ENCODE results near the gene OR5K4.
"Not testable (repeated sequence)": the region's sequence is repeated elsewhere in the genome, so short reads cannot be mapped to it uniquely, and the experiment has no call there.

OR5K4 gene

GRCh38 chr3:98388147-98388546 lies 34.5 kb downstream of the OR5K4 start:
- TF ChIP-seq CTCF (IDR thresholded peaks at IDR 0.05; ENCODE audit: extremely low read depth, insufficient read depth, missing control alignments): no peak
- no peak for DNase-seq (ENCODE audit: low spot score)
- in situ Hi-C loops (cut with MboI; ENCODE audit: low pct_unique_long_range_greater_than_20kb, low sequenced_read_pairs, unreplicated experiment): no loop called here

DNA sequence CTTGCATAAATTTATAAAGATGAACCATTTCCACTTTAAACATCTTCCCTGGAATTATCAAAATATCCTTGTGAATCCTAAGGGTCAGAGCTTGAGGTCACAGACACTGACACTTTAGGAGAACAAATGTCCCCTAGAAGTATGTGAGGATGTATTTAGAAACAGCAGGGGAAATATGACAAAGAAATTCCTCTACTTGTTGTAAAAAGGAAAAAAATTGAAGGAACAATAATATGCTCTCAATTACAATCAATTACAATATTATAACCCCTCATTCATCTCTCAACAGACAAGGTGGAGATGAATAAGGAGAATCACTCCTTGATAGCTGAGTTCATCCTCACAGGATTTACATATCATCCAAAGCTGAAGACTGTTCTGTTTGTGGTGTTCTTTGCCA lies 36.7 kb downstream of the OR5K4 start, which contains the start of gene OR5K3:
Gene OR5K3, plus strand, starts transcription at position 301 of the 400 bp plus-strand sequence. Its CDS starts 0 bp downstream, at position 301.
- in situ Hi-C loops (cut with MboI; ENCODE audit: low pct_unique_long_range_greater_than_20kb, low sequenced_read_pairs, unreplicated experiment): no loop called here
- no peak for TF ChIP-seq CTCF (IDR thresholded peaks at IDR 0.05; ENCODE audit: extremely low read depth, insufficient read depth, missing control alignments)
- no peak for DNase-seq (ENCODE audit: low spot score)

- TF ChIP-seq CTCF (IDR thresholded peaks at IDR 0.05; ENCODE audit: extremely low read depth, insufficient read depth, missing control alignments): no peak
- DNase-seq (ENCODE audit: low spot score): no peak
- in situ Hi-C loops (cut with MboI; ENCODE audit: low pct_unique_long_range_greater_than_20kb, low sequenced_read_pairs, unreplicated experiment): no loop called here
Measured at GRCh38 chr3:98395101-98395500, 41.4 kb downstream of the OR5K4 start.

DNA sequence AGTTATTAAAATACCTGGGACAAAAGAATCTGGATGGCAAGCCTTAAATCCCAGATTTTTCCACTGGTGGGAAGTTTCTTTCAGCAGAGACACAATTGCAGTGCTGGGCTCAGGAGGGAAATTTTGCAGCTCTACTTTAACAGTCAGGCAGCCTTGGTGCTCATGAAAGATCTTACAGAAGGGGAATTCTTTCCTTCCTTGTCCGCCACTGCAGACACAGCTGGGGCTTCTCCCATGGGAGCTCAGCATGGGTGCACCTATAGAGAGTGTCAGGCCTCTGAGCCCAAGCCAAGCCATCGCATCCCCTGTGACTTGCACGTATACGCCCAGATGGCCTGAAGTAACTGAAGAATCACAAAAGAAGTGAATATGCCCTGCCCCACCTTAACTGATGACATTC lies 42.8 kb downstream of the OR5K4 start:
- DNase-seq (ENCODE audit: low spot score); in situ Hi-C loops (cut with MboI; ENCODE audit: low pct_unique_long_range_greater_than_20kb, low sequenced_read_pairs, unreplicated experiment): not testable (repeated sequence)

DNA sequence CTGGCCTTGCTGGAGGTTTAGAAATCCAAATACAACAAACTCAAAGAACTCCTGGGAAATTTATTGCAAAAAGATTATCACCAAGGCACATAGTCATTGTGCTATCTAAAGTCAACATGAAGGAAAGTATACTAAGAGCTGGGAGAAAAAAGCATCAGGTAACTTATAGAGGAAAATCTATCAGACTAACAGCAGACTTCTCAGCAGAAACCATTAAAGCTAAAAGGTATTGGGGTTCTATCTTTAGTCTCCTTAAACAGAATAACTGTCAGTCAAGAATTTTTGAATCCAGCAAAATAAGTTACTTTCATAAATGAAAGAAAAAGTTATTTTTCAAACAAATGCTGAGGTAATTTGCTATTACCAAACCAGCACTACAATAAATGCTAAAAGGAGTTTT lies 44.9 kb downstream of the OR5K4 start:
- in situ Hi-C loops (cut with MboI; ENCODE audit: low pct_unique_long_range_greater_than_20kb, low sequenced_read_pairs, unreplicated experiment): no loop called here
- no peak for TF ChIP-seq CTCF (IDR thresholded peaks at IDR 0.05; ENCODE audit: extremely low read depth, insufficient read depth, missing control alignments)
- DNase-seq (ENCODE audit: low spot score): no peak

GRCh38 chr3:98402507-98402906 lies 48.9 kb downstream of the OR5K4 start:
- in situ Hi-C loops (cut with MboI; ENCODE audit: low pct_unique_long_range_greater_than_20kb, low sequenced_read_pairs, unreplicated experiment): no loop called here
- no peak for TF ChIP-seq CTCF (IDR thresholded peaks at IDR 0.05; ENCODE audit: extremely low read depth, insufficient read depth, missing control alignments)
- no peak for DNase-seq (ENCODE audit: low spot score)

DNA sequence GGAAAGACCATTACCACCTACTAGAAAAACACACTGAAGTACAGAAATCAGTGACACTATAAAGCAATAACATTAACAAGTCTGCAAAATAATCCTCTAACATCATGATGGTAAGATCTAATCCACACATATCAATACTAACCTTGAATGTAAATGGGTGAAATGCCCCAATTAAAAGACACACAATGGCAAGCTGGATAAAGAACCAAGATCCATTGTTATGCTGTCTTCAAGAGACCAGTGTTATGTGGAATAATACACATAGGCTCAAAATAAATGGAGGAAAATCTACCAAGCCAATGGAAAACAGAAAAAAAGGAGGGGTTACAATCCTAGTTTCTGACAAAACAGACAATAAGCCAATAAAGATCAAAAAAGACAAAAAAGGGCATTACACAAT lies 50.4 kb downstream of the OR5K4 start:
- DNase-seq (ENCODE audit: low spot score): no peak
- no peak for TF ChIP-seq CTCF (IDR thresholded peaks at IDR 0.05; ENCODE audit: extremely low read depth, insufficient read depth, missing control alignments)
- in situ Hi-C loops (cut with MboI; ENCODE audit: low pct_unique_long_range_greater_than_20kb, low sequenced_read_pairs, unreplicated experiment): no loop called here

Data from GM13977 (cell line).